Measurements from ENCODE around the gene PRUNE1. TPM values are rescaled to one million over a fixed set of nuclear protein-coding genes. Genes with fewer than 3 reads are reported as not detected.
A peak's percentile ranks its signal among the peaks of the same experiment; 100 is the strongest.

PRUNE1 gene
- total RNA-seq, 1 donor from 2014 or later, result 22.5 TPM

DNA sequence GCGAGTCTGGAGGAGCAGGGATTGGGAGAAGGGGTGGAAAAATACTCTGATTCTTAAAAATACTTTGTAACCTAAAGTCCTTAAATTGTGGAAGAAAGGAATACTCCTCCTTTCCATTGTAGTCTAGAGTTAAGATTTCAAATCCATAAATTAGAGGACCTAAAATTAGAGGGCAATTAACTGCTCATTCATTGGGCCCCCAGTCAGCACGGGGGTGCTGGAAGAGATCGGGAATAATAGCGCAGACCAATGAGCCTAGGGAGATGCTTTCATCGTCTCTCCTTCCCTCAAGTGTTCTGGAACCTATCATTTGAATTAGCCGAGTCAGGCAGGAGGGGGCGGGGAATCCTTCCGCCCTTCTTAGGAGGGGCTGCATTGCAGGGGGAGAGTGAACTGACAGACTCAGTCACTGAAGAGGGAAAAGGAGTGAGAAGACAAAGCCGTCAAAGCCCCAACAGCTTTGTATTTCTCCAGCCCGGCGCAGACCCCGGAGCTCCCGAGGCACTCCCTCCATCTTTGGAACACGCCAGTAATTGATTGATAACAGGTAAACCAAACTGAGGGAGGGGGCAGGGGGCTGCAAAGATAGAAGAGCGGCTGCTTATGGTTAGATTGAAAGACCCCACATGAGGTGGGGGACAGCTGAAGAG is 51.9 kb downstream of the PRUNE1 start, which contains the start of gene MLLT11:
MLLT11 (plus strand) TSS at position 391 of the 650 bp plus-strand sequence. CDS start 6,828 bp downstream, outside the sequence.
- TF ChIP-seq, protein P1, sequence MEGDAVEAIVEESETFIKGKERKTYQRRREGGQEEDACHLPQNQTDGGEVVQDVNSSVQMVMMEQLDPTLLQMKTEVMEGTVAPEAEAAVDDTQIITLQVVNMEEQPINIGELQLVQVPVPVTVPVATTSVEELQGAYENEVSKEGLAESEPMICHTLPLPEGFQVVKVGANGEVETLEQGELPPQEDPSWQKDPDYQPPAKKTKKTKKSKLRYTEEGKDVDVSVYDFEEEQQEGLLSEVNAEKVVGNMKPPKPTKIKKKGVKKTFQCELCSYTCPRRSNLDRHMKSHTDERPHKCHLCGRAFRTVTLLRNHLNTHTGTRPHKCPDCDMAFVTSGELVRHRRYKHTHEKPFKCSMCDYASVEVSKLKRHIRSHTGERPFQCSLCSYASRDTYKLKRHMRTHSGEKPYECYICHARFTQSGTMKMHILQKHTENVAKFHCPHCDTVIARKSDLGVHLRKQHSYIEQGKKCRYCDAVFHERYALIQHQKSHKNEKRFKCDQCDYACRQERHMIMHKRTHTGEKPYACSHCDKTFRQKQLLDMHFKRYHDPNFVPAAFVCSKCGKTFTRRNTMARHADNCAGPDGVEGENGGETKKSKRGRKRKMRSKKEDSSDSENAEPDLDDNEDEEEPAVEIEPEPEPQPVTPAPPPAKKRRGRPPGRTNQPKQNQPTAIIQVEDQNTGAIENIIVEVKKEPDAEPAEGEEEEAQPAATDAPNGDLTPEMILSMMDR (conservative IDR thresholded peaks at IDR 0.05), result no peak
- Mint-ChIP-seq H3K4me3 (peak within 1 kb of the TSS; percentile 98), H3K36me3 (ENCODE audit: low read depth) (peaks cover 18% of the 10 kb centered on the region), H3K27me3 (ENCODE audit: low read depth) (no peaks in the 10 kb centered on the region), H3K4me1 (peaks cover 67% of the 10 kb centered on the region), H3K9me3 (no peaks in the 10 kb centered on the region), H3K27ac (ENCODE audit: unreplicated experiment) (peak within 1 kb of the TSS; percentile 98)
- DNase-seq (ENCODE audit: low read depth, low spot score), result peak; percentile 70

DNA sequence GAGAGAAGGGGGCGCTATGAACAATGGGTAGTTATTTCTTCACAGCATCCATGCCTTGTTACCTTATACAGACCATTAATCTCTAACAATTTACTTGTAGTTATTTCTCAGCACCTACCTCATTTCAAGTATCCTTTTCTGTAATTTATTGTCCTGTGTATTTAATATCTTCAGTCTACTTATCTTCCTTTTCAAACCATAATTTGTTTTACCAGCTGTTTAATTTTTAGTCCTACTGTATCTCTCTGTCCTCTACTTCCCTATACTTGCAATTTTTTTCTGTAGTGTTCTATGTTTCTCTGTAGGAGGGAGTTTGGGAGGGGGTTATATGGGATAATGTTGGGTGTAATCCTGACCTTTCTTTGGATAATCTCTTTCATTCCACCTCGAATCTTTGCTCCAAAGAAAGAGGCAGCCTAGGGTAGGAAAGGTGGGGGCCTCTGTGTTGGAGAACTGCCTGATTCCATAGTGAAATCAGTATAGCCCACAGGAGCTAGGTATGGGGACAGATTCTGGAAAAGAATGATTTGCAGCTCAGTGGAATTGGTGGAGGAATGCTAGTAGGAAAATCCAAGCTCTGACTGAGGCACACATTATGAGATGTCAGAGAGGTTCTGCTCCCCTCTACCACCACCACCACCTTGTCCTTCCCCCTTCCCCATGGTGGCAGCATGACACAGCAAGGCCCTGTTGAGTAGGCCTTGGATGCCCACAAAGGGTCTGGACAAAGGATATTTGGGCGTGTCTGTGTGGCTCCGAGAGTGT is 52.6 kb downstream of the PRUNE1 start:
- peak overlapping the region; percentile 98 for H3K4me3 Mint-ChIP-seq
- H3K27ac Mint-ChIP-seq (ENCODE audit: unreplicated experiment), result peak overlapping the region; percentile 98
- no peaks in the 10 kb centered on the region for H3K27me3 Mint-ChIP-seq (ENCODE audit: low read depth)
- no peaks in the 10 kb centered on the region for H3K9me3 Mint-ChIP-seq
- H3K4me1 Mint-ChIP-seq, result peaks cover 71% of the 10 kb centered on the region
- peaks cover 20% of the 10 kb centered on the region for H3K36me3 Mint-ChIP-seq (ENCODE audit: low read depth)
- DNase-seq (ENCODE audit: low read depth, low spot score), result no peak
- TF ChIP-seq, protein P1 (conservative IDR thresholded peaks at IDR 0.05), result no peak

DNA sequence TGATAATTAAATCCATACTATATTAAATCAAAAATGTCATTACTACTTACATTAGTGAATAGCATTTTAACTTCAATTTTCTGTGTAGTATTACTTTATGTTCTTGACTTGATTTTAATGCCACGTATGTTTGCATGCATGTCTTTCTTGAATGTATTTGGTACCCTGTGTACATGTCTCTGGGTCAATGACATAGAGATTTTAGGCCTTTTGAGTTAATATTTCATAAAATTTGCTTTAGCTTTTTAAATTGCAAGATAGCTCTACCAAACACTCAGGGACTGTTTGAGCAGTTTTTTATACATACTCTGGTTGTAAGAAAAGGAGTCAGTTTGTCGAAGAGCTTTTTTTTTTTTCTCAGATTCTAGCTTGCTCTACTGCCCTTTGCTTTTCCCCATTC is 53.5 kb downstream of the PRUNE1 start:
- Mint-ChIP-seq H3K4me3 (peak overlapping the region; percentile 98), H3K36me3 (ENCODE audit: low read depth) (peaks cover 20% of the 10 kb centered on the region), H3K9me3 (no peaks in the 10 kb centered on the region), H3K4me1 (peaks cover 67% of the 10 kb centered on the region), H3K27me3 (ENCODE audit: low read depth) (no peaks in the 10 kb centered on the region), H3K27ac (ENCODE audit: unreplicated experiment) (peak overlapping the region; percentile 98)
- TF ChIP-seq, protein P1 (conservative IDR thresholded peaks at IDR 0.05), result no peak
- DNase-seq (ENCODE audit: low read depth, low spot score), result no peak

DNA sequence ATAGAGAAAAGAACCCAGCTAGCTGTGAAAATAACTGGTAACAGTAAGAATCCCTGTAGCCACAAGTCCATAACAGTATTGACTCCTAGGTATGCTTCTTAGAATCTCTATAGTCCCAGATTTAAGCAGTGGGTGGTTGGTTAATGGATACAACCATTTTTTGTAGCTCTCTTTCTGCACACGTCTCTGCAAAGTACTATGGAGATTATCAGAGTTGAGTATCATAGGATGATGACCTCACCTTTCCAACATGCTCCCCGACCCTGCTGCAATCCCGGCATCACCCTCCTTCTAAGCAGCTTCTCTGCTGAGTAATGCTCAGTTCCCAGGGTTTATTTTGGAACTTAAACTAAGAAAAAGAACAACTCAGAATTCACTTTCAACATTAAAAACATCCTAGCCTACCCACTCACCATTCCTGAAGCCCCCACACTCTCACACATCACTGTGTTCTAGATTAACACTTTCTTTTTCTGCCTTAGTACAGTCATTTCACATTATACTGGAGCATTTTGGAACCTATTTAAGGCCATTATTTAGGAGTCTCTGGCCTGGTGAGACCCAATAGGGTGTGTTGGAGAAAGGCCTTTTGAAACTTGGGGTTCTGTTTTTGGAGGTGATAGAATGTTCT is 54.6 kb downstream of the PRUNE1 start:
- no peak for DNase-seq (ENCODE audit: low read depth, low spot score)
- TF ChIP-seq, protein P1 (conservative IDR thresholded peaks at IDR 0.05), result no peak
- no peak overlapping the region for H3K27ac Mint-ChIP-seq (ENCODE audit: unreplicated experiment)
- H3K27me3 Mint-ChIP-seq (ENCODE audit: low read depth), result no peaks in the 10 kb centered on the region
- no peaks in the 10 kb centered on the region for H3K9me3 Mint-ChIP-seq
- H3K36me3 Mint-ChIP-seq (ENCODE audit: low read depth), result peaks cover 21% of the 10 kb centered on the region
- peak overlapping the region; percentile 98 for H3K4me3 Mint-ChIP-seq
- H3K4me1 Mint-ChIP-seq, result peaks cover 63% of the 10 kb centered on the region

DNA sequence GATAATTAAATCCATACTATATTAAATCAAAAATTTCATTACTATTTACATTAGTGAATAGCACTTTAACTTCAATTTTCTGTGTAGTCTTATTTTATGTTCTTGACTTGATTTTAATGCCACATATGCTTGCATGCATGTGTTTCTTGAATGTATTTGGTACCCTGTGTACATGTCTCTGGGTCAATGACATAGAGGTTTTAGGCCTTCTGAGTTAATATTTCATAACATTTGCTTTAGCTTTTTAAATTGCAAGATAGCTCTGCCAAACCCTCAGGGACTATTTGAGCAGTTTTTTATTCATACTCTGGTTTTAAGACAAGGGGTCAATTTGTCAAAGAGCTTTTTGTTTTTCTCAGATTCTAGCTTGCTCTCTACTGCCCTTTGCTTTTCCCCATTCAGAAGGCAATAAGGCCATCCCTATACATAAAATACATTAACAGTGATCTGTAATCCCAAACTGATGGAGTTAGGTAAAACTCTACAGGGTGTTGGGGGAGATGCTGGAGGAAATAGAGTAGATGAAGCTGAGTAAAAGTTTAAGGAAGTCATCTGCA is 56.9 kb downstream of the PRUNE1 start:
- H3K9me3 Mint-ChIP-seq, result no peaks in the 10 kb centered on the region
- no peak for DNase-seq (ENCODE audit: low read depth, low spot score)
- H3K27ac Mint-ChIP-seq (ENCODE audit: unreplicated experiment), result no peak overlapping the region
- H3K4me3 Mint-ChIP-seq, result peak overlapping the region; percentile 76
- H3K27me3 Mint-ChIP-seq (ENCODE audit: low read depth), result no peaks in the 10 kb centered on the region
- H3K36me3 Mint-ChIP-seq (ENCODE audit: low read depth), result peaks cover 22% of the 10 kb centered on the region
- peaks cover 54% of the 10 kb centered on the region for H3K4me1 Mint-ChIP-seq
- TF ChIP-seq, protein P1 (conservative IDR thresholded peaks at IDR 0.05), result no peak
